SH-SY5Y (cell line): ENCODE data around the gene PHLDB1.

ENCODE experiments used
- GATA2 ChIP-seq: IDR thresholded peaks from 2 replicates; pipeline ENCODE4 v1.6.1; 2011; ENCODE audit warnings: mild to moderate bottlenecking, low read depth, low read length
- GATA3 ChIP-seq: IDR thresholded peaks from 2 replicates; pipeline ENCODE4 v1.6.1; 2011; ENCODE audit warnings: low read depth, mild to moderate bottlenecking, low read length, moderate library complexity

PHLDB1 gene

GRCh38 chr11:118662401-118663271, 55.2 kb downstream of the PHLDB1 start:
- TF ChIP-seq GATA3 = no peak
- TF ChIP-seq GATA2 = no peak

- TF ChIP-seq GATA2 (no peak), GATA3 (no peak)
Measured at GRCh38 chr11:118663381-118663780, 56.0 kb downstream of the PHLDB1 start.

GRCh38 chr11:118663902-118664301, 56.5 kb downstream of the PHLDB1 start:
- TF ChIP-seq GATA2 = no peak
- no peak for TF ChIP-seq GATA3

- TF ChIP-seq GATA2 (no peak), GATA3 (no peak)
Measured at GRCh38 chr11:118666371-118666770, 59.0 kb downstream of the PHLDB1 start.

GRCh38 chr11:118670063-118670462, 62.6 kb downstream of the PHLDB1 start:
- TF ChIP-seq GATA3 (no peak), GATA2 (no peak)

GRCh38 chr11:118671254-118671653, 63.8 kb downstream of the PHLDB1 start:
- TF ChIP-seq GATA2 (no peak), GATA3 (no peak)

- TF ChIP-seq GATA2 (no peak), GATA3 (no peak)
Measured at GRCh38 chr11:118672846-118673245, 65.4 kb downstream of the PHLDB1 start.

- TF ChIP-seq GATA3 (no peak), GATA2 (no peak)
Measured at GRCh38 chr11:118673361-118674081, 66.1 kb downstream of the PHLDB1 start.

GRCh38 chr11:118674082-118674435, 66.6 kb downstream of the PHLDB1 start:
- no peak for TF ChIP-seq GATA3
- TF ChIP-seq GATA2 = no peak

- TF ChIP-seq GATA2 = no peak
- no peak for TF ChIP-seq GATA3
Measured at GRCh38 chr11:118677977-118678376, 70.6 kb downstream of the PHLDB1 start.

- no peak for TF ChIP-seq GATA3
- TF ChIP-seq GATA2 = no peak
Measured at GRCh38 chr11:118679483-118679882, 72.1 kb downstream of the PHLDB1 start, which contains the start of gene TREH. TSS of gene TREH (minus strand) at chr11:118679650. CDS start at chr11:118679627, 23 bp downstream.

GRCh38 chr11:118682372-118682771, 75.0 kb downstream of the PHLDB1 start:
- TF ChIP-seq GATA3 = no peak
- no peak for TF ChIP-seq GATA2

- no peak for TF ChIP-seq GATA3
- no peak for TF ChIP-seq GATA2
Measured at GRCh38 chr11:118684187-118684586, 76.8 kb downstream of the PHLDB1 start.

GRCh38 chr11:118687906-118688305, 80.5 kb downstream of the PHLDB1 start:
- no peak for TF ChIP-seq GATA3
- no peak for TF ChIP-seq GATA2
